ENCODE data around the gene RCOR1.

Gene RCOR1

GRCh38 chr14:102739190-102739469, 146.7 kb downstream of the RCOR1 start:
- Histone ChIP-seq H3K27ac (no peak overlapping the region), H3K9ac (no peak overlapping the region), H3K36me3 (ENCODE audit: insufficient read depth) (no peaks in the 10 kb centered on the region), H4K20me1 (ENCODE audit: insufficient read depth) (no peaks in the 10 kb centered on the region), H3K4me3 (IDR thresholded peaks at IDR 0.05; ENCODE audit: insufficient read depth, low read depth, low read length) (no peak overlapping the region), H3K79me2 (ENCODE audit: insufficient read depth, low read depth) (no peaks in the 10 kb centered on the region), H3K27me3 (ENCODE audit: insufficient read depth, low read depth) (no peaks in the 10 kb centered on the region), H2AFZ (ENCODE audit: low read depth) (no peak overlapping the region), H3K4me1 (ENCODE audit: low read depth, poor library complexity, severe bottlenecking) (no peaks in the 10 kb centered on the region), H3K4me2 (no peak overlapping the region)
- TF ChIP-seq, protein P1, sequence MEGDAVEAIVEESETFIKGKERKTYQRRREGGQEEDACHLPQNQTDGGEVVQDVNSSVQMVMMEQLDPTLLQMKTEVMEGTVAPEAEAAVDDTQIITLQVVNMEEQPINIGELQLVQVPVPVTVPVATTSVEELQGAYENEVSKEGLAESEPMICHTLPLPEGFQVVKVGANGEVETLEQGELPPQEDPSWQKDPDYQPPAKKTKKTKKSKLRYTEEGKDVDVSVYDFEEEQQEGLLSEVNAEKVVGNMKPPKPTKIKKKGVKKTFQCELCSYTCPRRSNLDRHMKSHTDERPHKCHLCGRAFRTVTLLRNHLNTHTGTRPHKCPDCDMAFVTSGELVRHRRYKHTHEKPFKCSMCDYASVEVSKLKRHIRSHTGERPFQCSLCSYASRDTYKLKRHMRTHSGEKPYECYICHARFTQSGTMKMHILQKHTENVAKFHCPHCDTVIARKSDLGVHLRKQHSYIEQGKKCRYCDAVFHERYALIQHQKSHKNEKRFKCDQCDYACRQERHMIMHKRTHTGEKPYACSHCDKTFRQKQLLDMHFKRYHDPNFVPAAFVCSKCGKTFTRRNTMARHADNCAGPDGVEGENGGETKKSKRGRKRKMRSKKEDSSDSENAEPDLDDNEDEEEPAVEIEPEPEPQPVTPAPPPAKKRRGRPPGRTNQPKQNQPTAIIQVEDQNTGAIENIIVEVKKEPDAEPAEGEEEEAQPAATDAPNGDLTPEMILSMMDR (conservative IDR thresholded peaks at IDR 0.05; ENCODE audit: low read depth, low read length) = no peak

DNA sequence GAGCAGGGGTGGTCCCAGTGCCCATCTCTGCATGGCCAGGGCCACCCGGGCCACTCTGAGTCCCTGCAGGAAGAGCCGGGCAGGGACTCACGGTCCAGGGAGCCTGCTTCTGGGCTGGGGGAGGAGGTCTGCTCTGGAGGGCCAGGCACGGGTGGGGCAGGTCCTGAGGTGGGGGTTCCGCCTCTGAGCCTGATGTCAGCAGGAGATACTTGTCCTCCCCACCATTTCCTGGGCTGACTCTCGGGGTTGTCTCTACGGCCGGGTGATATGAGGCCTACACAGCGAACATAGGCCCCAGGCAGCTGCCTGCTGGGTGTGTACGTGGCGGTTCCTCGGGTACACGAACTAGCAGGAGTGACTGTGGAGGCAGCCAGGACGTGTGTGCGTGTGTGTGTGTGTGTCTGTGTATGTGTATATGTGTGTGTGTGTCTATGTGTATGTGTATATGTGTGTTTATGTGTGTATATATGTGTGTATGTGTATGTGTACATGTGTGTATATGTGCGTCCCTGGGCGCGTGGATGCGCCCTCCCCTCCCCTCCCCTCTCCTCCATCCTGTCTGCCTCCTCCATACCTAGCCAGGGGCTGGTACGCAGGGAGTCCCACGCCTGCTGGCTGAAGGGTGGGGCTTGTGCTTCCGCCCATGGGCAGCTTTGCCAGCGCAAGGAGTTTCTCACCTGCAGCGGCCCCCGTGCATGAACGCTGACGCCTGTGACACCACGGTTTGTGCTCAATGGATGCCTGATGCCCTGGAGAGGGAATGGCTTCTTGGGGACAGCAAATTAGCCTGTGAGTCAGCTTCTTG, 154.4 kb downstream of the RCOR1 start:
- no peaks in the 10 kb centered on the region for H3K36me3 ChIP-seq (ENCODE audit: insufficient read depth)
- H3K27me3 ChIP-seq (ENCODE audit: insufficient read depth, low read depth) = no peaks in the 10 kb centered on the region
- no peaks in the 10 kb centered on the region for H3K4me1 ChIP-seq (ENCODE audit: low read depth, poor library complexity, severe bottlenecking)
- no peaks in the 10 kb centered on the region for H3K79me2 ChIP-seq (ENCODE audit: insufficient read depth, low read depth)
- no peak overlapping the region for H2AFZ ChIP-seq (ENCODE audit: low read depth)
- no peak overlapping the region for H3K27ac ChIP-seq
- H3K4me2 ChIP-seq = no peak overlapping the region
- TF ChIP-seq, protein P1 (conservative IDR thresholded peaks at IDR 0.05; ENCODE audit: low read depth, low read length) = no peak
- no peak overlapping the region for H3K4me3 ChIP-seq (IDR thresholded peaks at IDR 0.05; ENCODE audit: insufficient read depth, low read depth, low read length)
- no peak overlapping the region for H3K9ac ChIP-seq
- H4K20me1 ChIP-seq (ENCODE audit: insufficient read depth) = no peaks in the 10 kb centered on the region

- no peak overlapping the region for H3K9ac ChIP-seq
- TF ChIP-seq, protein P1 (conservative IDR thresholded peaks at IDR 0.05; ENCODE audit: low read depth, low read length) = no peak
These were observed 156.4 kb downstream of the RCOR1 start for GRCh38 chr14:102748806-102749205.

DNA sequence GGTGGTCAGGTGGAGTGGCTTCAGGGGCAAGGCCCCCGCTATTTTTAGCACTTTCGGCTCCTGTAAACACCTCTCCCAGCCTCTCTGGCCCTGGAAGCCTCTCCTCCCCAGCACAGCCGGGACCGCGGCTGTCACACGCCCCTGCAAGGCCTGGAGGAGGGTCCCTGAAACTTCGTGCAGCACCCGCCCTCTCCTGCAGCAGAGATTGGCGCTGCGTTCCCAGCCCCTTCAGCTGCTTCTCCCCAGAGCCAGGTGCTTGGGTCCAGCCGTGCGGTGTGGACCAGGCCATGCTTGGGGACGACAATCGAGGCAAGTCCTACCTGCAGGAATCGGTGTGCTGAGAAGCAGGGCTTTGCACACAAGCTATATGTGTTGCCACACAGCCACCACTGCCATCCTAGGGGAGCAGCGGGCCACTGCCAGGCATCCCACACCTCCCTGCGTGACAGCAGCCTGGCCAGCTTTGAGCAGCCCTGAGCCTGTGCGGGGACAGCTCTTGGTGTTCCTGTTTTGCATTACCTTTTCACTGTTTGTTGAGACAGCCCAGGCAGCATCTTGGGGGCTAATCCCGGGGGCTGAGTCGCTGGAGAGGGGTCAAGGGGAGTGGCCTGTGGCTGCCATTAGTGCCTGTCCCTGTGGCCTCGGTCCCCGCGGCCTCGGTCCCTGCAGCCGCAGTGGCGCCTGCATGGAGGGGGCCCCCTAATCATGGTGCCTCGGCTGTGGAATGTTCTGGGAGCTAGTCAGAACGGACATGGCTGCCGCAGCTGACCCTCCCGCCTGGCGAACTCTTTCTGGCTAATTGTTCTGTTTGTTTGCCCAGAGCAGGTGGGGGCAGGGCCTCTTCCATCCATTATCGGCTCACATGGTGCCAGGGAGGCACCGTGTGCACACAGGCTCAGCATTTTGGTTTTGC, 157.2 kb downstream of the RCOR1 start:
- no peak overlapping the region for H3K4me2 ChIP-seq
- TF ChIP-seq, protein P1 (conservative IDR thresholded peaks at IDR 0.05; ENCODE audit: low read depth, low read length) = no peak
- no peak overlapping the region for H2AFZ ChIP-seq (ENCODE audit: low read depth)
- H3K27ac ChIP-seq = no peak overlapping the region
- H4K20me1 ChIP-seq (ENCODE audit: insufficient read depth) = no peaks in the 10 kb centered on the region
- no peaks in the 10 kb centered on the region for H3K36me3 ChIP-seq (ENCODE audit: insufficient read depth)
- H3K9ac ChIP-seq = no peak overlapping the region
- H3K4me3 ChIP-seq (IDR thresholded peaks at IDR 0.05; ENCODE audit: insufficient read depth, low read depth, low read length) = no peak overlapping the region
- H3K4me1 ChIP-seq (ENCODE audit: low read depth, poor library complexity, severe bottlenecking) = no peaks in the 10 kb centered on the region
- H3K79me2 ChIP-seq (ENCODE audit: insufficient read depth, low read depth) = no peaks in the 10 kb centered on the region
- H3K27me3 ChIP-seq (ENCODE audit: insufficient read depth, low read depth) = no peaks in the 10 kb centered on the region

More at GRCh38 chr14:102748806-102749205, 156.4 kb downstream of the RCOR1 start:
- no peak overlapping the region for H2AFZ ChIP-seq (ENCODE audit: low read depth)
- H4K20me1 ChIP-seq (ENCODE audit: insufficient read depth) = no peaks in the 10 kb centered on the region
- no peak overlapping the region for H3K27ac ChIP-seq
- no peaks in the 10 kb centered on the region for H3K36me3 ChIP-seq (ENCODE audit: insufficient read depth)
- H3K79me2 ChIP-seq (ENCODE audit: insufficient read depth, low read depth) = no peaks in the 10 kb centered on the region
- H3K4me3 ChIP-seq (IDR thresholded peaks at IDR 0.05; ENCODE audit: insufficient read depth, low read depth, low read length) = no peak overlapping the region
- H3K27me3 ChIP-seq (ENCODE audit: insufficient read depth, low read depth) = no peaks in the 10 kb centered on the region
- no peak overlapping the region for H3K4me2 ChIP-seq
- H3K4me1 ChIP-seq (ENCODE audit: low read depth, poor library complexity, severe bottlenecking) = no peaks in the 10 kb centered on the region

Data from KMS-11 (cell line).